OCI-LY3 (cell line): ENCODE data around the gene GSK3B.

Experiments
- H2AFZ ChIP-seq: fragments of 200-600, 300-600 bp; shearing (Covaris generic); 2 replicates; pipeline ENCODE4 v1.6.0; 2014; ENCODE audit warnings: antibody characterized with exemption, low read depth, low read length
- H3K27ac ChIP-seq: fragments of 200-600, 300-600 bp; sonication (generic); 2 replicates; pipeline ENCODE4 v1.5.1; 2014; ENCODE audit warnings: mild to moderate bottlenecking, low read length, moderate library complexity, mixed read lengths
- H3K27me3 ChIP-seq: fragments of 200-600, 300-600 bp; sonication (generic); 2 replicates; pipeline ENCODE4 v1.6.1; 2014; ENCODE audit warnings: low read depth, low read length, mixed read lengths
- H3K36me3 ChIP-seq: fragments of 200-600, 300-600 bp; sonication (generic); replicated peaks from 2 replicates; pipeline ENCODE3; 2014; ENCODE audit warnings: low read depth, low read length, mixed read lengths
- H3K4me1 ChIP-seq: fragments of 300-600, 200-600 bp; sonication (generic); 2 replicates; pipeline ENCODE4 v1.6.1; 2014; ENCODE audit warnings: low read length, mixed read lengths
- H3K4me2 ChIP-seq: fragments of 200-600, 300-600 bp; sonication (generic); 2 replicates; pipeline ENCODE4 v1.6.1; 2014; ENCODE audit warnings: low read length, mixed read lengths
- H3K4me3 ChIP-seq: fragments of 300-600, 200-600 bp; sonication (generic); 2 replicates; pipeline ENCODE4 v1.5.1; 2014; ENCODE audit warnings: antibody characterized with exemption, mild to moderate bottlenecking, low read length, moderate library complexity
- H3K79me2 ChIP-seq: fragments of 300-600, 200-600 bp; shearing (Covaris generic); 2 replicates; pipeline ENCODE4 v1.6.1; 2014; ENCODE audit warnings: mild to moderate bottlenecking, low read length, mixed read lengths
- H3K9ac ChIP-seq: fragments of 300-600, 200-600 bp; shearing (Covaris generic); 2 replicates; pipeline ENCODE4 v1.6.0; 2014; ENCODE audit warnings: mild to moderate bottlenecking, low read length, moderate library complexity
- H3K9me3 ChIP-seq: fragments of 200-600, 300-600 bp; shearing (Covaris generic); 2 replicates; pipeline ENCODE4 v1.6.1; 2014; ENCODE audit warnings: low read length, mixed read lengths; ENCODE audit not compliant: insufficient read depth
- H4K20me1 ChIP-seq: fragments of 200-600, 300-600 bp; sonication (generic); 2 replicates; pipeline ENCODE4 v1.6.1; 2016; ENCODE audit warnings: low read length, mixed read lengths; ENCODE audit not compliant: insufficient read depth
- EZH2phosphoT487 ChIP-seq: fragments of 200-600 bp; shearing (Covaris generic); IDR thresholded peaks from 2 replicates; pipeline ENCODE4 v1.6.1; 2018; ENCODE audit warnings: antibody characterized with exemption, mixed run types, low read depth
- TF ChIP-seq, protein P1 (sequence below): fragments of 200-600, 300-600 bp; sonication (generic); IDR thresholded peaks from 2 replicates; pipeline ENCODE4 v1.5.1; 2014; ENCODE audit warnings: antibody characterized with exemption, low read length, low read depth

Gene GSK3B

DNA sequence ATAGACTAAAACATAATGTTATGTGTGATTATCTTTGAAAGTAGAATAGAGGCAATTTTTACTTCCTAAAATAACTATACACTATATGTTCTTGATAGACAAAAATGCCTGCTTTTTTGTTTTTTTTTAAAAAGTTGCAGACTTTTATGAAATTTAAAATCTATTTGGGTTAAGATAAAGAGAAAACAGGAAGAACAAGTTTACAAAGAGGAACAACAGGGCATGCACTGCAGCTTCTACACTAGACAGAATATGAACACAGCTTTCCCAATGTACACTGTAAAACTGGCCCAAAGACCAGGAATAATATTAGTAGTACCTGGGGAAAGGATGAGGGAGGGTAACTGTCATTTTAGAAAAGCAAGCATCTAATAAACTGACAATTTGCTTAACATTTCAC lies 258.7 kb downstream of the GSK3B start:
- no peak for TF ChIP-seq EZH2phosphoT487
- TF ChIP-seq, protein P1, sequence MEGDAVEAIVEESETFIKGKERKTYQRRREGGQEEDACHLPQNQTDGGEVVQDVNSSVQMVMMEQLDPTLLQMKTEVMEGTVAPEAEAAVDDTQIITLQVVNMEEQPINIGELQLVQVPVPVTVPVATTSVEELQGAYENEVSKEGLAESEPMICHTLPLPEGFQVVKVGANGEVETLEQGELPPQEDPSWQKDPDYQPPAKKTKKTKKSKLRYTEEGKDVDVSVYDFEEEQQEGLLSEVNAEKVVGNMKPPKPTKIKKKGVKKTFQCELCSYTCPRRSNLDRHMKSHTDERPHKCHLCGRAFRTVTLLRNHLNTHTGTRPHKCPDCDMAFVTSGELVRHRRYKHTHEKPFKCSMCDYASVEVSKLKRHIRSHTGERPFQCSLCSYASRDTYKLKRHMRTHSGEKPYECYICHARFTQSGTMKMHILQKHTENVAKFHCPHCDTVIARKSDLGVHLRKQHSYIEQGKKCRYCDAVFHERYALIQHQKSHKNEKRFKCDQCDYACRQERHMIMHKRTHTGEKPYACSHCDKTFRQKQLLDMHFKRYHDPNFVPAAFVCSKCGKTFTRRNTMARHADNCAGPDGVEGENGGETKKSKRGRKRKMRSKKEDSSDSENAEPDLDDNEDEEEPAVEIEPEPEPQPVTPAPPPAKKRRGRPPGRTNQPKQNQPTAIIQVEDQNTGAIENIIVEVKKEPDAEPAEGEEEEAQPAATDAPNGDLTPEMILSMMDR = no peak
- H3K4me1 ChIP-seq = no peaks in the 10 kb centered on the region
- H4K20me1 ChIP-seq = no peaks in the 10 kb centered on the region
- H3K79me2 ChIP-seq = no peaks in the 10 kb centered on the region
- H3K9me3 ChIP-seq = no peaks in the 10 kb centered on the region
- H3K36me3 ChIP-seq = no peaks in the 10 kb centered on the region
- H2AFZ ChIP-seq = no peak overlapping the region
- no peak overlapping the region for H3K4me3 ChIP-seq
- H3K27ac ChIP-seq = no peak overlapping the region
- H3K9ac ChIP-seq = no peak overlapping the region
- no peaks in the 10 kb centered on the region for H3K27me3 ChIP-seq
- H3K4me2 ChIP-seq = no peak overlapping the region

DNA sequence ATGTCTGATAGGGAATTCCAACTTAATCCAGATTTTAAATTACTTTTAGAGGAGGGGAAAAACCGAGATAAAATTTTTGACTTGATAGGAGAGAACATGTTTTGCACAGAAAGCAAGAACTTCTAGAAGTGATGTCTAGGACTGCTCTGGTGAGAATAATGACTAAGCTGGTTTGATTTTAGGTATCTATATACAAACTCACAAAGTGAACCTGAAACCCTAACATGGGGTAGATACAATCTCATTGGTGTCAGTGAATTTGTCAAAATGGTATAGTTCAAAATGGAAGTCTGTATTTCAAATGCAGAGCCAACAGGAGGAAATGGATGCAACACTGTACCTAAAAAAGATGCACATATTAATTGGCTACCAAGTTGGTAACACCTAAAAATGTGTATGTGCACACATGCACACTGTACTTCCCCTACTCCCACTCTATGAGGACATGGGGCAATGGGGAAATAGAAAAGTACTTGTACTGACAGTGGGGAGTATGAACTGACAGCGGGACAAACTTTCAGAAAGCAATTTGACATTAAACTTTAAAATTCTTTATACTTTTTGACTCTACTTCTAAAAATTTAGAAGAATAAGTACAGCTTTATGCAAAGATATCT lies 259.4 kb downstream of the GSK3B start:
- Histone ChIP-seq H3K4me3 (no peak overlapping the region), H3K79me2 (no peaks in the 10 kb centered on the region), H3K27ac (no peak overlapping the region), H3K4me2 (no peak overlapping the region), H3K27me3 (no peaks in the 10 kb centered on the region), H4K20me1 (no peaks in the 10 kb centered on the region), H3K9me3 (no peaks in the 10 kb centered on the region), H3K36me3 (no peaks in the 10 kb centered on the region), H3K9ac (no peak overlapping the region), H2AFZ (no peak overlapping the region), H3K4me1 (no peaks in the 10 kb centered on the region)
- TF ChIP-seq EZH2phosphoT487 = no peak
- TF ChIP-seq, protein P1 = no peak

DNA sequence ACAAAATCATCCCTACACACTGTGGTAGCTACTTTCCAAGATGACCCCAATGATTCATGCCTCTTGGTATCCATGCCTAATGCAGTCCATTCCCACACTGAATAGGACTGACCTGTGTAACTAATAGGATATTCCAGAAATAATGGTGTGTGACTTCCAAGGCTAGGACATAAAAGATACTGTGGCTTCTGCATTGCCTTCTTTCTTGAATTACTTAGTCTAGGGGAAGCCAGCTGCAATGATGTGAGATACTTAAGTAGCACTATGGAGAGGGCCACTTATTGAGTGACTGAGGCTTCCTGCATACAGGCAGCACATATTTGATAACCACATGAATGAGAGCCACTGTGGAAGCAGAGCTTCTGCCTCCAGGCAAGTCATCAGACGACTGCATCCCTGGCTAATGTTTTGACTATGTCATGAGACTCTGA lies 262.3 kb downstream of the GSK3B start:
- Histone ChIP-seq H4K20me1 (no peaks in the 10 kb centered on the region), H3K9ac (no peak overlapping the region), H3K36me3 (no peaks in the 10 kb centered on the region), H3K4me2 (no peak overlapping the region), H3K79me2 (no peaks in the 10 kb centered on the region), H2AFZ (no peak overlapping the region), H3K9me3 (no peaks in the 10 kb centered on the region), H3K4me3 (no peak overlapping the region), H3K4me1 (no peaks in the 10 kb centered on the region), H3K27ac (no peak overlapping the region), H3K27me3 (no peaks in the 10 kb centered on the region)
- no peak for TF ChIP-seq EZH2phosphoT487
- TF ChIP-seq, protein P1 = no peak

DNA sequence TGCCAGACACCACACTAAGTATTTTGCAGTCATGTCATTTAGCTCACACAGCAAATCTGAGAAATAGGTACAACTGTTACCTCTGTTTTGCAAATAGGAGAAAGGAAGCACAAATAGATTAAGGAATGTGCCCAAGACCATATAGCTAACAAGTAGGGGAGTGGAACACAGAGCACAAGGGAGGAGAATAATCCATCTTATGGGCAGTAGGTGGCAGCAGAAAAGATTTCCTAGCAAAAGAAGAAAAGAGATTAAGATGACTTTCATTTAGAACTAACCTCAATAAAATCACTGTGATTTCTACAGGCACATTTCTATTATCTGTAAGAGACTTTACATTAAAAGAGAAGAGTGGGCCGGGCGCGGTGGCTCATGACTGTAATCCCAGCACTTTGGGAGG lies 263.2 kb downstream of the GSK3B start:
- Histone ChIP-seq H3K36me3 (no peaks in the 10 kb centered on the region), H3K4me3 (no peak overlapping the region), H4K20me1 (no peaks in the 10 kb centered on the region), H3K4me2 (no peak overlapping the region), H2AFZ (no peak overlapping the region), H3K79me2 (no peaks in the 10 kb centered on the region), H3K4me1 (no peaks in the 10 kb centered on the region), H3K27me3 (no peaks in the 10 kb centered on the region), H3K9me3 (no peaks in the 10 kb centered on the region), H3K27ac (no peak overlapping the region), H3K9ac (no peak overlapping the region)
- TF ChIP-seq, protein P1 = peak; percentile 31; the same call in 1 of the 2 replicates
- TF ChIP-seq EZH2phosphoT487 = no peak
